HG03025 (cell line): Measurements from ENCODE around the gene SLFN12L.
"Not testable (repeated sequence)": the region's sequence is repeated elsewhere in the genome, so short reads cannot be mapped to it uniquely, and the experiment has no call there.

ENCODE experiments used
- ATAC-seq: cut with Tn5 transposase; IDR thresholded peaks from one replicate; pipeline ENCODE4 v1.9.1; 2021; ENCODE audit warnings: mild to moderate bottlenecking, moderate library complexity; ENCODE audit not compliant: unreplicated experiment, low FRiP score

The SLFN12L gene

GRCh38 chr17:35498448-35499178 is 38.9 kb downstream of the SLFN12L start:
- no peak for ATAC-seq

DNA sequence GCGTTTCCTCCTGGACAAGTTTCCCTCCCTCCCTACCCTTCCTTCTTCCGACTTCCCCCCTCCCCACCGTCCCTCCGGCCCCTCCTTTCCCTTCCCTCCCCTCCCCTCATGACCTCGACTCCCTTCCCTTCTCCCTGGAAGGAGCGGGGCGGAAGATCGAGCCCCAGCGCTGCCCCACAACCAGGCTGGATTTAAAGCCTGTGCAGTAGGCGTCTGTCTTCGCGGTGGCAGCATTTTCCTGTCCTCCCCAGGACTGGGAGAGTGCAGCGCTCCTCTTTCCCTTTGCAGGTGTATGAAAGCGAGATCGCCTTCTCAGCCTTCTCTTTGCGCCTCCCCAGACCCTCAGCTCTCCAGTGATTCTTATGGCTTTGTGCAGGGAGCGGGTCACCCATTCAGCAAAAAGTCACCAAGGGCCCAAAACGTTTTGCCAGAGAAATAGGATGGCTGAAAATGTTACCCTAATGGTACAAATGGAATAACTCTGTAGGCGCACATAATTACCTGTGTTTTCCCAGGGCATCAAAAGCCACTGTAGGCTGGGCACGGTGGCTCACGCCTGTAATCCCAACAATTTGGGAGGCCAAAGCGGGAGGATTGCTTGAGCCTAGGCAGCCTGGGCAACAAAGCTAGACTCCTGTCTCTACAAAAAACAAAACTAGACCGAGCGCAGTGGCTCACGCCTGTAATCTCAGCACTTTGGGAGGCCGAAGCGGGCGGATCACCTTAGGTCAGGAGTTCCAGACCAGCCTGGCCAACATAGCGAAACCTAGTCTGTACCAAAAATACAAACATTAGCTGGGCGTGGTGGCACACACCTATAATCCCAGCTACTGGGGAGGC is 40.8 kb downstream of the SLFN12L start:
- no peak for ATAC-seq

DNA sequence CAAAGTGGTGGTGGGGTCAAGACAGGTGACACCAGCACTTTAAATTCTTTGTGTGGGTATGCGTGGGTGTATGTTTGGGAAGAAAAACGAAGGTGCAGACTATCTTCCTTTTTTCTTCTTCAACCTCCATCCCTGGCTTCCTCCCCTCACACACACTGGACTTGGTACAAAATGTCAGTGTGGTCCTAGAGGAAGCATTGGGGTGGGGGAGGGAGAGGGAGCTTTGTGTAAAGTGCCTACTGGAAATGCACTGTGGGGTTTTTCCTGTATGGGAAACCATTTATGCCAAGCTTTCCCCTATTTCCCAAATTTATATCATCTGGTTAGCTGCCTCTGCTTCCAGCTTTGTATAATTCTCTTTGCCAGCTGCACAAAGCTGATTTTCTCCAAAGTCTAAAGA is 44.4 kb downstream of the SLFN12L start:
- no peak for ATAC-seq

DNA sequence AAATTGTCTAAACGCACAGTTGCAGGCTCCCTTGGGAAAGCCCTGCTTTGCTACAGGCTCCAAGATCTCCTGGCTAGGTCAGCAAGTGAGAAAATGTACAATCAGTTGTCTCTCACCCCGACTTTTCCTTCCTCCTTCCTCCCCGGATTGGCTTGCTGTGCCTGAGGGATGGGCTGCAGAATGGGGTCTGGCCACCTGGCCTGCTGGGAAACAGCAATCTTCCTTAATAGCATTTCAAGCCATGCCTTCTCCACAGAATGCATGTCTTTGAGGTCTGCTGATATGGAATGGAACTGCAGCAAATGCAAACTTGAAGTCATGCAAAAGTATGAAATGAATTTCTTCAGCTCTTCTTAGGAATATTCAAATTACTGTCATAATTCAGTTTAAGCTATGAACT is 46.1 kb downstream of the SLFN12L start:
- ATAC-seq: no peak

- no peak for ATAC-seq
Measured at GRCh38 chr17:35489944-35490343, 47.5 kb downstream of the SLFN12L start.

GRCh38 chr17:35488991-35489390 is 48.5 kb downstream of the SLFN12L start:
- ATAC-seq: no peak

- ATAC-seq: peak; percentile 55
Measured at GRCh38 chr17:35486920-35487732, 50.4 kb downstream of the SLFN12L start.

- no peak for ATAC-seq
Measured at GRCh38 chr17:35479271-35479670, 58.2 kb downstream of the SLFN12L start.

DNA sequence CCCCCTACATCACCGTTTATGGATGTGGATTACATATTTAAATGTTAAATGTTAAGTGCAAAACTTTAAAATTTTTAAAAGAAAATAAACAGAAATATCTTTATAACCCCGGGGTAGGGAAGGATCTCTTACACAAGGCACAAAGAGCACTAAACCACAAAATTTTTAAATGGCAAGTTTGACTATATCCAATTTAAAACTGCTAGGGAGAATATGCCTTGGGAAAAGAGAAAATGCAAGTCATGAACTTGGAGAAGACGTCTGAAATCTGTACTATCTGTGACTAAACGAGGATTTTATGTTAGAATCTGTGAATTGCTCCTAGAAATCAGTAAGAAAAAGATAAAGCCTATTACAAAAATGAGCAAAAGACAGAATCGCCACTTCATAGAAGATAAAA is 60.2 kb downstream of the SLFN12L start:
- no peak for ATAC-seq

DNA sequence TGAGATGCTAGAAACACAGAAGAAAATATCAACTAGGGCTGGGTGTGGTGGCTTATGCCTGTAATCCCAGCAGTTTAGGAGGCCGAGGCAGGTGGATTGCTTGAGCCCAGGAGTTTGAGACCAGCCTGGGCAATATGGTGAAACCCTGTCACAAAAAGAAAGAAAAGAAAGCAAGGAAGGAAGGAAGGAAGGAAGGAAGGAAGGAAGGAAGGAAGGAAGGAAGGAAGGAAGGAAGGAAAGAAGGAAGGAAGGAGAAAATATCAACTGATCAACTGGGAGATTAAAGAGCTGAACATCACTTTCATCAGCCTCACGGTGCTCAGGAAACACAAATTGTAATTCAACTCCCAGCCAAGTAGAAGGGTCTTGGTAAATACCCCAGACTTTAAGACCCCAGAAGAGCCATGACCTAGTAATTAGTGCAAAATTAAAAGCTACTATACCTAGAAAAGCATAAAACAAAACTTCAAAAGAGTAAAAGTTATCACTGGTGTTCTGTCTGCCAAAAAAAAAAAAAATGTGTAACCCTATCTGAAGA is 61.1 kb downstream of the SLFN12L start:
- no peak for ATAC-seq

DNA sequence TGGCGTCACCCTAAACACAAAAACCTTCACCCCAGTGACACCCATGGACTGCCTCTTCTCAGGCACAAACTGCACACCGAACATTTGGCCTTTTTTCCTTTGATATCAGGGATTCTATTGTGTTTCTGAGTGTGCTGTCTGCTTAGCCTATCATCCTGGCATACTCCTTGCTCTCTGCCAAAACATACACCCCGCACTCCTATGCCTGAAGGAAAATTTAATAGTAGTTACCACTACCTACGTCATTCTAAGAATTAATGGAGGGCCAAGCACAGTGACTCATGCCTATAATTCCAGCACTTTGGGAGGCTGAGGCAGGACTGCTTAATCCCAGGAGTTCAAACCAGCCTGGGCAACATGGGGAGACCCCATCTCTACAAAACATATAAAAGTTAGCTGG is 69.0 kb downstream of the SLFN12L start:
- no peak for ATAC-seq

- no peak for ATAC-seq
Measured at GRCh38 chr17:35467824-35468223, 69.7 kb downstream of the SLFN12L start.

DNA sequence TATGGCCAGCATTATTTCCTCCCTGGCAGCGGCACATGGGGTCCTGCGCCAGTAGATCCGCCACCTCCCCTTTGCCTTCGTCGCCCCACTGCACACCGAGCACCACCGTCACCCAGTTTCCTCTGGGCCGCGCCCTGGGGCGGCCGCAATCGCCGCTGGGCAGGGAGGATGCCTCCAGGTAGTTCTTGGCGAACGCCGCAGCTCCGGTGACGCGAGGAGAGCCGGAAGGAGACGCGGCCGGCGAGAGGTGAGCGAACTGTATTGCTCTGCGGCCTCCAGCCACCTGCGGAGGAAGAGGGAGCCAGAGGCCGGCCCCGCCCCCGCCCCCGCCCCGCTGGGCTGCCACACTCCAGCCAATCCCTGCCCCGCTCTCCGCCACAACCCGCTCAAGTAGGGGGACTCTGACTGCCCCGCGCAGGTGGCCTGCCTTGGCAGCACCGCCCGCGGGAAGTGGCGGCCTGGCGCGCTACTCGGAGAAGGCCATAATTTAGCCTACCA is 77.1 kb downstream of the SLFN12L start:
- peak; percentile 66 for ATAC-seq

GRCh38 chr17:35454035-35454434 is 83.4 kb downstream of the SLFN12L start:
- ATAC-seq: not testable (repeated sequence)

GRCh38 chr17:35453171-35453570 is 84.3 kb downstream of the SLFN12L start:
- no peak for ATAC-seq

DNA sequence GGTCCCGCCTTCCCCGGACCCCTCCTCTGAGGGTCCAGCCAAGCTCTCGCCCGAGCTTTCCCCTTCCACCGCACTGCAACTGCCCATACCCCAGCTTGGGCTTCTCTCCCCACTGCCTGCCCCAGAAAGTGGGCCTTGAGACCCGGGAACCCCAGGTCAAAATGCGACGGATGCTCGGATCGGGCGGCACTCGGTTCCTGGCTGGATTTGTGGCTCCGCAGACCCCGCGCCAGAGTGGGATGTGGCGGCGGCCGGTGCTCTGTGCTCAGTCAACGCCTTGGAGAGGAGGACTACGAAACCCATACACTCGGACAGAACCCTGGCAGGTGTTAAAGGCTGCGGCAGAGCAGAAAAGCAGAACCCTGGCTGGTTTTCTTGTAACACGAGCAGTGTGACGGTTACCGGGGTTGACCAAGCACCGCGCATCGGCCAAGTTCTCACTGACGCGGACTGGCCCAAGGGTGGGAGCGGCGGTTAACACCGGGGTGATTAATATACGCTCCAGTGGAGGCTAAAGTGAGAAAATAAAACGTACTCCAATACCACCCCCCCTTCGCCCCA is 88.0 kb downstream of the SLFN12L start:
- no peak for ATAC-seq

DNA sequence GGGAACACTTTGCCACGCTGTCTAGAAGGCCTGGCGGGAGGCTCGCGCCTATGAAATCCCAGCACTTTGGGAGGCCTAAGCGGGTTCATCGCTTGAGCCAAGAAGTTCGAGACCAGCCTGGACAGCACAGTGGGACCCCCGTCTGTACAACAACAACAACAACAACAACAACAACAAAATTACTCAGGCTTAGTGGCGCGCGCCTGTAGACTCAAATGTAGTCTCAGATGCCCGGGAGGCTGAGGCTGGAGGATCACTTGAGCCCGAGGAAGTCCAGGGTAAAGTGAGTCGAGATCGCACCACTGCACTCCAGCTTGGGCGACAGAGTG is 88.6 kb downstream of the SLFN12L start:
- no peak for ATAC-seq

DNA sequence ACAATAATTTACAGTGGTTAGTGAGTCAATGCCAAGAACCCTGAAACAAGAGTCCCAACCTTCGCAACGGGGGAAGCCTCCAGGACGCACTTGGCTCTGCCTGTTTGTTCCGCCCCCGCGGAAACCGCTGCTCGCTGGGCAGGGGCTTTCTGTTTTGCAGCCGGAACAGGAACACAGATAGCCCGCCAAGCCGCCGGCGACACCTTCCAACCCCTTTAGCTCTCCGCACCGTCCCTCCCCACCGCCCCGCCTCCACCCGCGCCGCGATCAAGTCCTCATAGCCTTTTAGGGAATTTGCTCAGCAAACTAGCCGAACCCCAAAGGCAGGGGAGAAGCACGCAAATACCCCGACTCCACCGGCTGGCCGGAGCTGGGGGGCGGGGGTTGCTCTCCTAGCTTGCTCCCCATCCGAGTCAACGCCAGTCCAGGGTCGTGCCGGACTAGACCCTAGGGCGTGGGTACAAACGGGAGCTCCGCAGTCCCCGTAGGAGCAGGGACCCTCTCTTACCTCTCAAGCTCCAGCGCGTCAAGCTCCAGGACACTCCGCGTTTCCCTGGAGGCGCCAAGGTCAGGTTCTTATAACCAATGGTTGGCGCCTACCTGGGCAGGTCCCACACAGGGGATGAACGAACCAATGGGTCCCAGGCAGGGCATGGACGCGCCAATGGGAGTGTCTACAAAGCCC is 89.1 kb downstream of the SLFN12L start, which contains the start of gene SLFN13:
Gene SLFN13, minus strand, starts transcription at position 553 of the 685 bp plus-strand sequence. CDS start 3,086 bp downstream, outside the sequence.
- ATAC-seq: peak; percentile 65

- no peak for ATAC-seq
Measured at GRCh38 chr17:35447499-35447898, 90.0 kb downstream of the SLFN12L start.

DNA sequence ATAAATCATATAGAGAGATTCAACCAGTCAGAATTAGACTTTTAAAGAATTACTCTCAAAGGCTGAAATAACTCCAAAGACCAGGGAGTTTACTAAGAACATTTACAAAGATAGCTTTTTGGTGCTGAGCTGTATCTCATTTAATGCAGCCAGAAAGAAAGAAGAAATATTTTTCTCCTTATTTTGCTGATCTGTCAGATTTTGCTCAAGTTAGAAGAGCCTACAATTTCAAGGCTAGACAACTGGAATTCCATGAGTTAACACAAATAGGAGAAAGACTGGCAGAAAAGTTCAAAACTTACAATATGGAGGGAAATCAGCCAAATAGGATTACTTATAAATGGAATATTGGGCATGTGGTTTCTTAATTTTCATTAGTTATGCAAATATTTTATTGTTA is 99.0 kb downstream of the SLFN12L start:
- no peak for ATAC-seq
